Breast epithelium (tissue), 4 donors: ENCODE measurements around the gene LCE2C. TPM values are rescaled to one million over a fixed set of nuclear protein-coding genes. Genes with fewer than 3 reads are reported as not detected.

Experiments
- DNase-seq, 2 donors: peaks; one replicate each; pipeline ENCODE4 v3.0.0-alpha.2; 2019; ENCODE audit warnings: low spot score in 2 of 2
- H3K27ac ChIP-seq, 2 donors: fragments of 200-600 bp; sonication (generic) in 1 of 2; one replicate each; pipeline ENCODE4 v1.5.1; 2016 to 2019; ENCODE audit warnings: mild to moderate bottlenecking in 1 of 2
- H3K27me3 ChIP-seq, 2 donors: fragments of 200-600 bp; sonication (generic) in 1 of 2; one replicate each; pipeline versions ENCODE4 v1.5.1 to v1.6.0; 2017 to 2019; ENCODE audit warnings: control low read depth in 1 of 2, mild to moderate bottlenecking in 1 of 2
- H3K36me3 ChIP-seq: fragments of 200-600 bp; one replicate; pipeline ENCODE4 v1.5.1; 2019
- H3K4me1 ChIP-seq, 2 donors: fragments of 200-600 bp; sonication (generic); one replicate each; pipeline ENCODE4 v1.5.1; 2016 to 2019; ENCODE audit warnings: control low read depth in 1 of 2
- H3K4me3 ChIP-seq, 3 donors: fragments of 200-600 bp; sonication (generic); 1 replicate in 2 of 3; 2 replicates in 1 of 3; pipeline ENCODE4 v1.5.1; 2016 to 2019; ENCODE audit warnings: mild to moderate bottlenecking in 3 of 3, moderate library complexity in 2 of 3
- H3K9me3 ChIP-seq, 2 donors: fragments of 200-600 bp; sonication (generic) in 1 of 2; one replicate each; pipeline ENCODE4 v1.5.1; 2016 to 2019; ENCODE audit warnings: control low read depth in 1 of 2
- POLR2A ChIP-seq: fragments of 450-650 bp; IDR thresholded peaks from one replicate; pipeline ENCODE4 v1.6.1; 2016; ENCODE audit warnings: antibody characterized with exemption, mild to moderate bottlenecking, moderate library complexity
- POLR2AphosphoS5 ChIP-seq, 3 donors: sonication (generic); formaldehyde crosslinking; IDR thresholded peaks; one replicate each; pipeline ENCODE4 v1.6.1; 2017; ENCODE audit warnings: antibody characterized with exemption in 3 of 3
- intact Hi-C: fragments of 100-400 bp; cut with DNase I; formaldehyde crosslinking; loops from one replicate; pipeline ENCODE4 v1.15.1; 2023; ENCODE audit warnings: low total_unique reads
- total RNA-seq, 3 donors: library from RNA; depleted of rRNA; stranded (reverse); fragments of >200 nt; gene quantifications; one replicate each; pipeline ENCODE4 v1.1.0, GENCODE V29; 2016
- TF ChIP-seq, protein P1 (sequence below), 3 donors: fragments of 450-650 bp; IDR thresholded peaks; one replicate each; pipeline ENCODE4 v1.5.1; 2016 to 2017; ENCODE audit warnings: antibody characterized with exemption in 3 of 3, mild to moderate bottlenecking in 3 of 3, moderate library complexity in 3 of 3

The LCE2C gene
- total RNA-seq, 3 donors from 2014 or later = not detected

DNA sequence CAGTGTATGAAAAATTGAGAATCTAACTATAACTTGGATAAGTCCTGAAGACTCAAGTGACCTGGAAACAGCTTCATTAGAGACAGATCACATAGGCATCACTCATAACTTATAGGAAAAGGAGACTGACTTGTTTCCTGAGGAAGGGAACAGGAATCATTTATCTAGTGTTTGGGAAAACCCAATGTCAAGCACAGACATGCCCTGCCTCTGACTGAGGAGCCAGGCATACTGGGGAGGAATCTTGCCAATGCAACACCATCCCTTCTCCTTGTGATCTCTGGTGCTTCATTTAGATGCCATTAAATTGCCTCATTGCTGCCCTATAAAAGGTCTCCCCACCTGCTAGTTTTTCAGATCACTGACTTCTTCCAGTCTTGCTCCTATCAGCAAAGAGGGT is 43.2 kb downstream of the LCE2C start:
- intact Hi-C loops = no loop called here
- Histone ChIP-seq H3K27ac (no peak overlapping the region), H3K4me1 (no peaks in the 10 kb centered on the region), H3K4me3 (no peak overlapping the region), H3K9me3 (peaks cover 4 to 9% of the 10 kb centered on the region in 2 donors), H3K36me3 (no peaks in the 10 kb centered on the region), H3K27me3 (no peaks in the 10 kb centered on the region)
- no peak for TF ChIP-seq POLR2AphosphoS5 (IDR thresholded peaks at IDR 0.05)
- no peak for TF ChIP-seq POLR2A
- TF ChIP-seq, protein P1, sequence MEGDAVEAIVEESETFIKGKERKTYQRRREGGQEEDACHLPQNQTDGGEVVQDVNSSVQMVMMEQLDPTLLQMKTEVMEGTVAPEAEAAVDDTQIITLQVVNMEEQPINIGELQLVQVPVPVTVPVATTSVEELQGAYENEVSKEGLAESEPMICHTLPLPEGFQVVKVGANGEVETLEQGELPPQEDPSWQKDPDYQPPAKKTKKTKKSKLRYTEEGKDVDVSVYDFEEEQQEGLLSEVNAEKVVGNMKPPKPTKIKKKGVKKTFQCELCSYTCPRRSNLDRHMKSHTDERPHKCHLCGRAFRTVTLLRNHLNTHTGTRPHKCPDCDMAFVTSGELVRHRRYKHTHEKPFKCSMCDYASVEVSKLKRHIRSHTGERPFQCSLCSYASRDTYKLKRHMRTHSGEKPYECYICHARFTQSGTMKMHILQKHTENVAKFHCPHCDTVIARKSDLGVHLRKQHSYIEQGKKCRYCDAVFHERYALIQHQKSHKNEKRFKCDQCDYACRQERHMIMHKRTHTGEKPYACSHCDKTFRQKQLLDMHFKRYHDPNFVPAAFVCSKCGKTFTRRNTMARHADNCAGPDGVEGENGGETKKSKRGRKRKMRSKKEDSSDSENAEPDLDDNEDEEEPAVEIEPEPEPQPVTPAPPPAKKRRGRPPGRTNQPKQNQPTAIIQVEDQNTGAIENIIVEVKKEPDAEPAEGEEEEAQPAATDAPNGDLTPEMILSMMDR (IDR thresholded peaks at IDR 0.05) = no peak
- DNase-seq = no peak

DNA sequence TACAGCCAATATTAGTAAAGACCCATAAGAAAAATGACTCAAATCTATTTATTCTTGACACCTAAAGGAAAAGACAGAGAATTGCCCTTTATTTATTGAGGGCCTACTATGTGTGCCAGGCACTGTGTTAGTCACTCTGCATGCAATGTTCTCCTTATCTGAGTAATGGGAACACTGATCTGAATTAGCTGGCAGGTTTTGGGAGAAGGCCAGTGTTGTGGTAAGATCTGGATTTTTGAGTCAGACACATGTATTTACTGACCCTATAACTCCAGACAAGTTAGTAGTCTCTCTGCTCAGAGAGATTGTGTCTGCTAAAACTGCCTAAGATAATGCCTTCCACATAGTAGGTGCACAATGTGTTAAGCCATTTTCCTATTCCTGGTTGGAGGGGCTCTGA is 50.2 kb downstream of the LCE2C start:
- Histone ChIP-seq H3K4me1 (no peaks in the 10 kb centered on the region), H3K27ac (no peak overlapping the region), H3K27me3 (no peaks in the 10 kb centered on the region), H3K4me3 (no peak overlapping the region), H3K36me3 (no peaks in the 10 kb centered on the region), H3K9me3 (no peaks in the 10 kb centered on the region)
- intact Hi-C loops = no loop called here
- TF ChIP-seq, protein P1 (IDR thresholded peaks at IDR 0.05) = no peak
- DNase-seq = no peak

Other genes with a start within 250 kb of the LCE2C start
- not detected for gene LCE5A, start 164.5 kb upstream of the LCE2C start, total RNA-seq
- gene CRCT1, start 160.8 kb upstream of the LCE2C start, total RNA-seq = not detected
- not detected for gene LCE3E, start 108.5 kb upstream of the LCE2C start, total RNA-seq
- gene LCE3D, start 94.8 kb upstream of the LCE2C start, total RNA-seq = not detected
- gene LCE3C, start 75.0 kb upstream of the LCE2C start, total RNA-seq = not detected
- not detected for gene LCE3B, start 61.5 kb upstream of the LCE2C start, total RNA-seq
- gene LCE3A, start 52.2 kb upstream of the LCE2C start, total RNA-seq = not detected
- gene LCE2D, start 11.9 kb upstream of the LCE2C start, total RNA-seq = not detected
- gene LCE2B, start 10.8 kb downstream of the LCE2C start, total RNA-seq = not detected
- gene LCE2A, start 23.1 kb downstream of the LCE2C start, total RNA-seq = not detected
- gene LCE4A, start 32.9 kb downstream of the LCE2C start, total RNA-seq = not detected
- not detected for gene KPRP, start 82.7 kb downstream of the LCE2C start, total RNA-seq
- gene LCE1F, start 99.9 kb downstream of the LCE2C start, total RNA-seq = not detected
- gene LCE1E, start 111.0 kb downstream of the LCE2C start, total RNA-seq = not detected
- gene LCE1D, start 121.4 kb downstream of the LCE2C start, total RNA-seq = not detected
- gene LCE1C, start 131.4 kb downstream of the LCE2C start, total RNA-seq = not detected
- not detected for gene LCE1B, start 136.7 kb downstream of the LCE2C start, total RNA-seq
- not detected for gene LCE1A, start 152.2 kb downstream of the LCE2C start, total RNA-seq
- gene LCE6A, start 167.6 kb downstream of the LCE2C start, total RNA-seq = not detected
- not detected for gene LCE7A, start 184.7 kb downstream of the LCE2C start, total RNA-seq
- not detected for gene SMCP, start 203.0 kb downstream of the LCE2C start, total RNA-seq
- not detected for gene IVL, start 233.3 kb downstream of the LCE2C start, total RNA-seq